Measurements from ENCODE around the gene TEX2. TPM values are rescaled to one million over a fixed set of nuclear protein-coding genes. Genes with fewer than 3 reads are reported as not detected.

Gene TEX2
- total and polyA plus RNA-seq, 2 of the 13 experiments (the other 11 are each of a cell fraction or from before 2014, with no cell fraction given) = 21.4 to 37.7 TPM

- CTCF ChIA-PET (ENCODE audit: low intra/inter-chr PET ratio, low total read pairs) = no interaction called here
- no peak for FAIRE-seq
Measured at GRCh38 chr17:64172510-64172909, 90.5 kb downstream of the TEX2 start.

More at GRCh38 chr17:64172510-64172909, 90.5 kb downstream of the TEX2 start:
- POLR2A ChIA-PET = interaction anchor here (3.2 kb wide), 1 partner anchor 27 kb away, joined by 8 read pairs; no protein-coding TSS in a partner anchor
- ATAC-seq (peak; percentile 73), DNase-seq (ENCODE audit: low spot score) (no peak)
- Histone ChIP-seq H3K79me2 (ENCODE audit: insufficient read depth, low read length) (no peaks in the 10 kb centered on the region), H3K9ac (ENCODE audit: insufficient read depth, low read depth, low read length) (no peak overlapping the region), H2AFZ (ENCODE audit: low read length) (no peak overlapping the region), H3K9me3 (ENCODE audit: low read length) (no peaks in the 10 kb centered on the region), H3K4me2 (ENCODE audit: low read depth, low read length) (no peak overlapping the region), H3K4me3 (replicated peaks in 1 of 3; ENCODE audit: insufficient read depth in 1 of 3, low read depth in 2 of 3, low read length in 3 of 3) (no peak overlapping the region), H4K20me1 (ENCODE audit: insufficient read depth, low read length) (no peaks in the 10 kb centered on the region), H3K27me3 (ENCODE audit: control insufficient read depth in 1 of 2, insufficient read depth in 2 of 2, low read length in 2 of 2) (no peaks in the 10 kb centered on the region), H3K27ac (ENCODE audit: extremely low read length, insufficient read depth, low read length) (no peak overlapping the region), H3K4me1 (ENCODE audit: insufficient read depth, low read length) (peaks cover 17% of the 10 kb centered on the region), H3K36me3 (replicated peaks in 1 of 2; ENCODE audit: control insufficient read depth in 1 of 2, insufficient read depth in 2 of 2, low read length in 2 of 2) (peaks cover 18 to 40% of the 10 kb centered on the region in 2 experiments)
- in situ Hi-C loops (cut with HindIII; ENCODE audit: extremely low pct_ligation_motif_present, low pct_unique_long_range_greater_than_20kb) (no loop called here), intact Hi-C loops (cut with micrococcal nuclease; ENCODE audit: unreplicated experiment) (no loop called here)
- no peak for TF ChIP-seq MBNL3 (CRISPR knock-in tag; conservative IDR thresholded peaks at IDR 0.05)
- TF ChIP-seq, protein P1, sequence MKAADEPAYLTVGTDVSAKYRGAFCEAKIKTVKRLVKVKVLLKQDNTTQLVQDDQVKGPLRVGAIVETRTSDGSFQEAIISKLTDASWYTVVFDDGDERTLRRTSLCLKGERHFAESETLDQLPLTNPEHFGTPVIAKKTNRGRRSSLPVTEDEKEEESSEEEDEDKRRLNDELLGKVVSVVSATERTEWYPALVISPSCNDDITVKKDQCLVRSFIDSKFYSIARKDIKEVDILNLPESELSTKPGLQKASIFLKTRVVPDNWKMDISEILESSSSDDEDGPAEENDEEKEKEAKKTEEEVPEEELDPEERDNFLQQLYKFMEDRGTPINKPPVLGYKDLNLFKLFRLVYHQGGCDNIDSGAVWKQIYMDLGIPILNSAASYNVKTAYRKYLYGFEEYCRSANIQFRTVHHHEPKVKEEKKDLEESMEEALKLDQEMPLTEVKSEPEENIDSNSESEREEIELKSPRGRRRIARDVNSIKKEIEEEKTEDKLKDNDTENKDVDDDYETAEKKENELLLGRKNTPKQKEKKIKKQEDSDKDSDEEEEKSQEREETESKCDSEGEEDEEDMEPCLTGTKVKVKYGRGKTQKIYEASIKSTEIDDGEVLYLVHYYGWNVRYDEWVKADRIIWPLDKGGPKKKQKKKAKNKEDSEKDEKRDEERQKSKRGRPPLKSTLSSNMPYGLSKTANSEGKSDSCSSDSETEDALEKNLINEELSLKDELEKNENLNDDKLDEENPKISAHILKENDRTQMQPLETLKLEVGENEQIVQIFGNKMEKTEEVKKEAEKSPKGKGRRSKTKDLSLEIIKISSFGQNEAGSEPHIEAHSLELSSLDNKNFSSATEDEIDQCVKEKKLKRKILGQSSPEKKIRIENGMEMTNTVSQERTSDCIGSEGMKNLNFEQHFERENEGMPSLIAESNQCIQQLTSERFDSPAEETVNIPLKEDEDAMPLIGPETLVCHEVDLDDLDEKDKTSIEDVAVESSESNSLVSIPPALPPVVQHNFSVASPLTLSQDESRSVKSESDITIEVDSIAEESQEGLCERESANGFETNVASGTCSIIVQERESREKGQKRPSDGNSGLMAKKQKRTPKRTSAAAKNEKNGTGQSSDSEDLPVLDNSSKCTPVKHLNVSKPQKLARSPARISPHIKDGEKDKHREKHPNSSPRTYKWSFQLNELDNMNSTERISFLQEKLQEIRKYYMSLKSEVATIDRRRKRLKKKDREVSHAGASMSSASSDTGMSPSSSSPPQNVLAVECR (CRISPR knock-in tag; IDR thresholded peaks at IDR 0.05; ENCODE audit: borderline replicate concordance) = no peak
- TF ChIP-seq ZNF782 (CRISPR knock-in tag; IDR thresholded peaks at IDR 0.05; ENCODE audit: borderline replicate concordance) = no peak
- TF ChIP-seq STAG1 (CRISPR knock-in tag; IDR thresholded peaks at IDR 0.05) = peak; percentile 44; the same call in 1 of the 2 replicates
- peak; percentile 47; the same call in 1 of the 2 replicates for TF ChIP-seq SMC3 (IDR thresholded peaks at IDR 0.05; ENCODE audit: low read length)
- TF ChIP-seq CTCF (CRISPR knock-in tag; IDR thresholded peaks at IDR 0.05) = peak; percentile 35; the same call in 1 of the 2 replicates
- no peak for TF ChIP-seq ZMYM2 (CRISPR knock-in tag; IDR thresholded peaks at IDR 0.05)
- TF ChIP-seq, protein P2, sequence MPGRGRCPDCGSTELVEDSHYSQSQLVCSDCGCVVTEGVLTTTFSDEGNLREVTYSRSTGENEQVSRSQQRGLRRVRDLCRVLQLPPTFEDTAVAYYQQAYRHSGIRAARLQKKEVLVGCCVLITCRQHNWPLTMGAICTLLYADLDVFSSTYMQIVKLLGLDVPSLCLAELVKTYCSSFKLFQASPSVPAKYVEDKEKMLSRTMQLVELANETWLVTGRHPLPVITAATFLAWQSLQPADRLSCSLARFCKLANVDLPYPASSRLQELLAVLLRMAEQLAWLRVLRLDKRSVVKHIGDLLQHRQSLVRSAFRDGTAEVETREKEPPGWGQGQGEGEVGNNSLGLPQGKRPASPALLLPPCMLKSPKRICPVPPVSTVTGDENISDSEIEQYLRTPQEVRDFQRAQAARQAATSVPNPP (CRISPR knock-in tag; IDR thresholded peaks at IDR 0.05) = no peak
- peak; percentile 69; the same call in 1 of the 2 replicates for TF ChIP-seq ZNF790 (CRISPR knock-in tag; IDR thresholded peaks at IDR 0.05; ENCODE audit: borderline replicate concordance)
- peak; percentile 38; the same call in 1 of the 2 replicates for TF ChIP-seq ZNF121 (CRISPR knock-in tag; IDR thresholded peaks at IDR 0.05)
- TF ChIP-seq, protein P3, sequence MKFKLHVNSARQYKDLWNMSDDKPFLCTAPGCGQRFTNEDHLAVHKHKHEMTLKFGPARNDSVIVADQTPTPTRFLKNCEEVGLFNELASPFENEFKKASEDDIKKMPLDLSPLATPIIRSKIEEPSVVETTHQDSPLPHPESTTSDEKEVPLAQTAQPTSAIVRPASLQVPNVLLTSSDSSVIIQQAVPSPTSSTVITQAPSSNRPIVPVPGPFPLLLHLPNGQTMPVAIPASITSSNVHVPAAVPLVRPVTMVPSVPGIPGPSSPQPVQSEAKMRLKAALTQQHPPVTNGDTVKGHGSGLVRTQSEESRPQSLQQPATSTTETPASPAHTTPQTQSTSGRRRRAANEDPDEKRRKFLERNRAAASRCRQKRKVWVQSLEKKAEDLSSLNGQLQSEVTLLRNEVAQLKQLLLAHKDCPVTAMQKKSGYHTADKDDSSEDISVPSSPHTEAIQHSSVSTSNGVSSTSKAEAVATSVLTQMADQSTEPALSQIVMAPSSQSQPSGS (CRISPR knock-in tag; IDR thresholded peaks at IDR 0.05) = no peak
- 90% methylated on average over 3 of the region's 3 CpGs for WGBS (ENCODE audit: low lambda C conversion rate)
- BruUV-seq (replicated peaks) = no TSS peak

Data from HepG2 (cell line).